Caco-2 (cell line): Measurements from ENCODE around the gene FAM98B. TPM values are rescaled to one million over a fixed set of nuclear protein-coding genes. Genes with fewer than 3 reads are reported as not detected.
A peak's percentile ranks its signal among the peaks of the same experiment; 100 is the strongest.
"Not testable (repeated sequence)": the region's sequence is repeated elsewhere in the genome, so short reads cannot be mapped to it uniquely, and the experiment has no call there.

Source experiments
- BruUV-seq: library from RNA; stranded (reverse); fragments of 400-500 nt; replicated peaks from 2 replicates; lab custom pipeline; 2021; lab: Mats Ljungman, UMichigan
- CTCF ChIA-PET: fragments of 300-600 bp; sonication (Branson Sonifier 250); formaldehyde crosslinking; loops from one replicate; lab custom pipeline; 2022; ENCODE audit warnings: antibody characterized with exemption; lab: Charles Lee
- POLR2A ChIA-PET: fragments of 300-600 bp; sonication (Branson Sonifier 250); formaldehyde crosslinking; loops from one replicate; lab custom pipeline; 2022; ENCODE audit warnings: antibody characterized with exemption; lab: Charles Lee
- DNase-seq, 2 experiments: peaks; one replicate each; pipeline versions ENCODE4 v3.0.0 to v3.0.0-alpha.2; 2020 to 2022
- H3K27me3 ChIP-seq: replicated peaks from 2 replicates; pipeline ENCODE4 v1.6.0; 2011; ENCODE audit warnings: low read length; ENCODE audit not compliant: control insufficient read depth, insufficient read depth
- H3K36me3 ChIP-seq: 2 replicates; pipeline ENCODE4 v1.5.1; 2011; ENCODE audit warnings: low read length; ENCODE audit not compliant: control insufficient read depth, insufficient read depth
- H3K4me1 ChIP-seq: fragments of 250-450 bp; sonication (Bioruptor Pico); 2 replicates; pipeline ENCODE4 v1.5.1; 2020; ENCODE audit warnings: mild to moderate bottlenecking
- H3K4me3 ChIP-seq: 2 replicates; pipeline ENCODE4 v1.5.1; 2011; ENCODE audit warnings: low read depth, mild to moderate bottlenecking, control low read depth, low read length
- H3K9me3 ChIP-seq: fragments of 250-450 bp; sonication (Bioruptor Pico); 2 replicates; pipeline ENCODE4 v1.5.1; 2020; ENCODE audit warnings: mild to moderate bottlenecking, moderate library complexity
- H3K27ac Mint-ChIP-seq: one replicate; pipeline ENCODE4 v1.8.0; 2022; ENCODE audit warnings: mixed read lengths; ENCODE audit not compliant: unreplicated experiment
- H3K27me3 Mint-ChIP-seq: one replicate; pipeline ENCODE4 v1.8.0; 2022; ENCODE audit warnings: mixed read lengths; ENCODE audit not compliant: insufficient read depth, unreplicated experiment
- H3K36me3 Mint-ChIP-seq: one replicate; pipeline ENCODE4 v1.8.0; 2022; ENCODE audit warnings: mild to moderate bottlenecking, mixed read lengths; ENCODE audit not compliant: insufficient read depth, unreplicated experiment
- H3K4me1 Mint-ChIP-seq: one replicate; pipeline ENCODE4 v1.8.0; 2022; ENCODE audit warnings: low read depth, mixed read lengths; ENCODE audit not compliant: unreplicated experiment
- H3K4me3 Mint-ChIP-seq: one replicate; pipeline ENCODE4 v1.8.0; 2022; ENCODE audit warnings: mild to moderate bottlenecking, moderate library complexity, mixed read lengths; ENCODE audit not compliant: unreplicated experiment
- H3K9me3 Mint-ChIP-seq: one replicate; pipeline ENCODE4 v1.8.0; 2022; ENCODE audit warnings: mixed read lengths; ENCODE audit not compliant: unreplicated experiment
- CTCF ChIP-seq, 2 experiments: fragments of 200-600 bp in 1 of 2; IDR thresholded peaks; 1 replicate in 1 of 2; 2 replicates in 1 of 2; pipeline versions ENCODE4 v1.5.1 to v1.8.0; 2011 to 2022; ENCODE audit warnings: antibody characterized with exemption in 1 of 2, control low read depth in 1 of 2, inconsistent platforms in 1 of 2, low read depth in 1 of 2, low read length in 1 of 2, mild to moderate bottlenecking in 1 of 2, moderate library complexity in 1 of 2; ENCODE audit not compliant: insufficient read depth in 1 of 2, severe bottlenecking in 1 of 2, unreplicated experiment in 1 of 2
- intact Hi-C: fragments of 100-400 bp; cut with micrococcal nuclease; formaldehyde crosslinking; loops from one replicate; pipeline ENCODE4 v1.10.0; 2022; ENCODE audit not compliant: unreplicated experiment
- total RNA-seq: library from RNA; stranded (reverse); gene quantifications from 2 replicates; pipeline ENCODE4 v1.2.3, GENCODE V29; 2022

The FAM98B gene
- total RNA-seq, 1 experiment from 2014 or later: 47.2 TPM

- no peak for DNase-seq
- Histone ChIP-seq H3K9me3 (no peaks in the 10 kb centered on the region), H3K4me3 (no peak overlapping the region), H3K4me1 (peaks cover 34% of the 10 kb centered on the region), H3K36me3 (no peaks in the 10 kb centered on the region), H3K27me3 (no peaks in the 10 kb centered on the region)
- peaks cover 7% of the 10 kb centered on the region for H3K36me3 Mint-ChIP-seq
- no TSS peak for BruUV-seq
- H3K27me3 Mint-ChIP-seq: no peaks in the 10 kb centered on the region
- H3K9me3 Mint-ChIP-seq: peaks cover 15% of the 10 kb centered on the region
- H3K4me1 Mint-ChIP-seq: peaks cover 12% of the 10 kb centered on the region
- POLR2A ChIA-PET: no interaction called here
- no peak for TF ChIP-seq CTCF (IDR thresholded peaks at IDR 0.05; ENCODE audit: insufficient read depth in 1 of 2, low read depth in 1 of 2, low read length in 1 of 2, severe bottlenecking in 1 of 2, unreplicated experiment in 1 of 2)
- intact Hi-C loops: no loop called here
- no peak overlapping the region for H3K27ac Mint-ChIP-seq
- CTCF ChIA-PET: interaction anchor here (3.5 kb wide), 1 partner anchor 13 kb away, joined by 20 read pairs; no protein-coding TSS in a partner anchor
- no peak overlapping the region for H3K4me3 Mint-ChIP-seq
Measured at GRCh38 chr15:38427380-38427779, 26.5 kb upstream of the FAM98B start.

GRCh38 chr15:38430106-38430760 is 23.7 kb upstream of the FAM98B start:
- H3K4me3 ChIP-seq: no peak overlapping the region
- no peaks in the 10 kb centered on the region for H3K27me3 Mint-ChIP-seq
- peaks cover 7% of the 10 kb centered on the region for H3K36me3 Mint-ChIP-seq
- peaks cover 43% of the 10 kb centered on the region for H3K4me1 ChIP-seq
- ChIA-PET CTCF (interaction anchor here (3.5 kb wide), 1 partner anchor 10 kb away, joined by 20 read pairs; no protein-coding TSS in a partner anchor), POLR2A (no interaction called here)
- intact Hi-C loops: loop anchor here (1.0 kb wide), 2 partner anchors 8 to 163 kb away; no protein-coding TSS in a partner anchor
- no peak for TF ChIP-seq CTCF (IDR thresholded peaks at IDR 0.05; ENCODE audit: insufficient read depth in 1 of 2, low read depth in 1 of 2, low read length in 1 of 2, severe bottlenecking in 1 of 2, unreplicated experiment in 1 of 2)
- H3K36me3 ChIP-seq: no peaks in the 10 kb centered on the region
- H3K27me3 ChIP-seq: no peaks in the 10 kb centered on the region
- peaks cover 10% of the 10 kb centered on the region for H3K9me3 Mint-ChIP-seq
- no peaks in the 10 kb centered on the region for H3K9me3 ChIP-seq
- TSS peak; percentile 52 for BruUV-seq
- peak; percentile 72 to 73 for DNase-seq
- peak overlapping the region; percentile 5 for H3K4me3 Mint-ChIP-seq
- peak overlapping the region; percentile 89 for H3K27ac Mint-ChIP-seq
- H3K4me1 Mint-ChIP-seq: peaks cover 12% of the 10 kb centered on the region

- Mint-ChIP-seq H3K4me1 (peaks cover 34% of the 10 kb centered on the region), H3K27ac (peak overlapping the region; percentile 92), H3K9me3 (no peaks in the 10 kb centered on the region), H3K27me3 (no peaks in the 10 kb centered on the region), H3K4me3 (no peak overlapping the region), H3K36me3 (peaks cover 27% of the 10 kb centered on the region)
- no peaks in the 10 kb centered on the region for H3K27me3 ChIP-seq
- no peak for DNase-seq
- H3K36me3 ChIP-seq: no peaks in the 10 kb centered on the region
- no peak for TF ChIP-seq CTCF (IDR thresholded peaks at IDR 0.05; ENCODE audit: insufficient read depth in 1 of 2, low read depth in 1 of 2, low read length in 1 of 2, severe bottlenecking in 1 of 2, unreplicated experiment in 1 of 2)
- H3K4me1 ChIP-seq: peaks cover 55% of the 10 kb centered on the region
- H3K4me3 ChIP-seq: no peak overlapping the region
- CTCF ChIA-PET: no interaction called here
- POLR2A ChIA-PET: no interaction called here
- intact Hi-C loops: no loop called here
- H3K9me3 ChIP-seq: peaks cover 4% of the 10 kb centered on the region; the same call in 1 of the 2 replicates
- no TSS peak for BruUV-seq
Measured at GRCh38 chr15:38436993-38437392, 16.9 kb upstream of the FAM98B start.

- Mint-ChIP-seq H3K4me1 (peaks cover 34% of the 10 kb centered on the region), H3K4me3 (peak overlapping the region; percentile 54), H3K36me3 (peaks cover 27% of the 10 kb centered on the region), H3K27ac (peak overlapping the region; percentile 92)
- H3K9me3 ChIP-seq, CTCF ChIA-PET, H3K9me3 Mint-ChIP-seq, DNase-seq, H3K27me3 Mint-ChIP-seq, H3K36me3 ChIP-seq, H3K27me3 ChIP-seq, H3K4me3 ChIP-seq: not testable (repeated sequence)
- POLR2A ChIA-PET: interaction anchor here (0.6 to 1.9 kb wide), 2 partner anchors 16 to 982 kb away, joined by 3 to 7 read pairs; partner anchors contain the start of gene FAM98B
- intact Hi-C loops: loop anchor here (1.0 kb wide), 1 partner anchor 7 kb away; no protein-coding TSS in a partner anchor
- peaks cover 49% of the 10 kb centered on the region for H3K4me1 ChIP-seq
- TSS peak; percentile 99 for BruUV-seq
Measured at GRCh38 chr15:38437603-38438002, 16.3 kb upstream of the FAM98B start.
